Fibroblast of skin of scalp (primary cell): ENCODE measurements around the gene E4F1.
"Not testable (repeated sequence)": the region's sequence is repeated elsewhere in the genome, so short reads cannot be mapped to it uniquely, and the experiment has no call there.

Experiments
- DNase-seq: peaks from one replicate; pipeline ENCODE4 v3.0.0-alpha.2; 2013

The E4F1 gene

DNA sequence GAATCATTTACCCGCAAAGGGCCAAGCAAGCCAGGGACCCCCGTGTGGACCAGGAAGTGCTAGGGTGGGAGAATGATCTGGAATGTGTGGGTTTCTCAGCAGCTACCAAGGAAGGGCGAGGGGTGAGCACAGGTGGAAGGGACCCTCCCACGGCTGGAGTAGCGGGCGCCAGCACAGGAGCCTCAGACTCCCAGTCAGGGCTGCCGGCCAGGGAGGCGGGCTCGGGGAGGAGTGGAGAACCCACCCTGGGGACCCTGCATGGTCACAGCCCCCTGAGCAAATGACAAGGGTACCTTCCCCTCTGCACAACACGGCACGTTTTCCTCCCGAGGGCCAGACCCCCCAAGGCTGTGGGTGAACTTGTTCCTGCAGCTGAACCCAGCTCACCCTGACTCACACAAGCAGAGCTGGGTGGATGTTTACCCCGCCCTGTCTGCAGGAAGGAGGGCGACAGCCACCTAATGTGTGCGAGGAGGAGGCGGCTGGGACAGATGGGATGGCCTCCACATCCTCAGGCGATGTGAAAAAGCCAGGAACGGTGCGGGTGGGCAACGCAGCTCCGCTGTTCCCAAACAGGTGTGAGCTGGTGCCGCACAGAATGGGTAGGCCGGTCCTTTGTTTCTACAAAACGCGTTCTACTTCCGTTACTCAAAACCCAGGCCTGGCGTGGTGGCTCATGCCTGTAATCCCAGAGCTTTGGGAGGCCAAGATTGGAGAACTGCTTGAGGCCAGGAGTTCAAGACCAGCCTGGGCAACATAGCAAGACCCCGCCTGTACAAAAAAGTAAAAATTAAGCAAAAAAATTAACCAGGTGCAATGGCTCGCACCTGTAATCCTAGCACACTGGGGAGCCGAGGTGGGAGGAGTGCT, 21.8 kb downstream of the E4F1 start:
- DNase-seq, result no peak

DNA sequence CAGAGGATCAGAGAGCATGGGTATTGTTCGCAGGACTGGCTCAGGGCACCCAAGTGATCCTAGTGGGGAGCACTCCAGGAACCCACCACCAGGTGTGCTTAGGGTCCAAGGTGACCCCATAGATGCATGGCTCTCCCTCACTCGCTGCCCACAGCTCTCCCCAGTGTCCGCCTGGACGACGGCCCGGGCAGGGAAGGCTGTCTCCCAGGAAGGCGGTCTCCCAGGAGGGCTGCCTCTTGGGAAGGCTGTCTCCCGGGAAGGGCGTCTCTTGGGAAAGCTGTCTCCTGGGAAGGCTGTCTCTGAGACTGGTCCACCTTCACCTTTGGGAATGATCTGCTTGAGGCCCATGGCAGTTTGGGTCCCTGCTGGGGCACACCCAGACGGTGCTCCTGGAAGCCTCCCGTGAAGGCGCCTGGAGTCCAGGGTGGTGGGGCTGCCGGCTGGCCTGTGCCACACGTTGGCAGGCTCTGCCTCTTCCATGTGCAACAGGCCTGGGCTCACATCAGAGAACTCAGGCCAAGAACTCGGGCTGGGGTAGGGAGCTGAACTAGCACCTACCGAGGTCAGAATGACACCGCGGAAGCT, 23.0 kb downstream of the E4F1 start:
- DNase-seq, result no peak

DNA sequence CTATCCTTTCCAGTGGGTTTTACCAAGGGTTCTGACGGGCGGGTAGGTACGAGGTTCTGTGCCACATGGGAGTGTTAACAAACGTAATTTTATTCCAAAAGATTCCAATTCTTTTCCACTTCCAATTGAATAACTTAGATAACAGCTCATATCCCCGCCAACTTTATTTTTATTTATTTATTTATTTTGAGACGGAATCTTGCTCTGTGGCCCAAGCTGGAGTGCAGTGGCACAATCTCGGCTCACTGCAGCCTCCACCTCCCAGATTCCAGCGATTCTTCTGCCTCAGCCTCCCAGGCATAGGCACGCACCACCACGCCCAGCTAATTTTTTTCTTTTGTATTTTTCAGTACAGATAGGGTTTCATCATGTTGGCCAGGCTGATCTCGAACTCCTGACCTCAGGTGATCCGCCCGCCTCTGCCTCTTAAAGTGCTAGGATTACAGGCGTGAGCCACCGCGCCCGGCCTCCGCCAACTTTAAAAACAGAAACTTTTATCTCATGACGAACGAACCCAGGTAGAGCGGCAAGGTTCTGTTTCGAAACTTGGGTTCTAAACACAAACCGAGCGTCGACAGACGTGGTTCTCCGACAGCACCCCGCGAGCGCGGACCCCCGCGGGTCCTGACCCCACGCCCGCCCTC, 27.4 kb downstream of the E4F1 start:
- peak; percentile 22 for DNase-seq

DNA sequence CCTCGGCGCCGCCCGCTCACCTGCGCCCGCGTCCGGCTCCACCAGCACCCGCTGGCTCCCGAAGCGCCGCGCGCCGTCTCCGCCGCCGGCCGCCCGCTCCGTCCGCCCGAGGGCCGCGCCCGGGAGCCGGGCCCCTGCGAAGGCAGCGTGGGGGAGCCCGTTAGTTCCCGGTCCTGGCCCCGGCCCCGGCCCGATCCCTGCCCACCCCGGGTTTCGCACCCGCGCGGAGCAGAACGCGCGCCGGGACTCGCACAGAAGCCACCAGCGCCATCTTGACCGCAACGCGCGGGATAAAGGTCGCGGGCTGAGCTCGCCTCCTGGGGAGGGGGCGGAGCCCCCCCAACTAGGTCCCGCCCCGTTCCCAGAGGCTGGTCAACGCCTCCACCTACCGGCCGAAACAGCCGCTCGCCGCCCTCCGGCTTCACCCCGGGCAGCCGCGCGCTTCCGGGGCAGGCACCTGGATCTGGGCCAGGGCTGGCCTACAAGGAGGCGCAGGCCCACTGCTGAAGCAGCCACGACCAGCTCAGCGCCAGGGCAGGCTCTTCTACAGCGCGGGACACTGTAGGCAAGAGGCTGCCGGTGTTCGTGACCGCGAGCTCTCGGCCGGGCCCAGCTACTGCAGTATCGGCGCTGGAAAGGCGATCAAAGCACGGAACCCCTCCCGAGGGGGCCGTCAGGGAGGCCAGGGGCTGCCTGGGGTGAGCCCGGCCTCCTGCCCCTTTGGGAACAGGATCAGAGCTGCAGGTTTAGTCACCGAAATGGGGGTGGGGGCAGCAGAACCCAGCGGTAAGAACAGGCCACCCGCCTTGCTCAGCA, 28.1 kb downstream of the E4F1 start, which contains the start of gene ECI1:
TSS of gene ECI1 (minus strand) at position 292 of the 816 bp plus-strand sequence. CDS start at position 271, 21 bp downstream.
- peak; percentile 94 for DNase-seq

DNA sequence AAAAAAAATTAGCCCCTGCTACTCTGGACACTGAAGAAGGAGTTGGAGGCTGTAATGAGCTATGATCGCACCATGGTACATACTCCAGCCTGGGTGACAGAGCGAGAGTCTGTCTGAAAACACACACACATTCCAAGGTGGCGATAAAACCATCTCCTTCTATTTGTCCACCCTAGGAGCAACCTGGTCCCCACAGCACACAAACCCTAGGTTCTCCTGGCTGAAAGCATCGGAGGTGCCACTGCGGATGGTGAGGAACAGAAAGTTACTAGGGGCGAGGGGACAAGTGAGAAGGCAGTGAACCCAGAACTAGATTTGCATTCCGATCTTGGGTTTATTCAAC, 29.4 kb downstream of the E4F1 start:
- no peak for DNase-seq

DNA sequence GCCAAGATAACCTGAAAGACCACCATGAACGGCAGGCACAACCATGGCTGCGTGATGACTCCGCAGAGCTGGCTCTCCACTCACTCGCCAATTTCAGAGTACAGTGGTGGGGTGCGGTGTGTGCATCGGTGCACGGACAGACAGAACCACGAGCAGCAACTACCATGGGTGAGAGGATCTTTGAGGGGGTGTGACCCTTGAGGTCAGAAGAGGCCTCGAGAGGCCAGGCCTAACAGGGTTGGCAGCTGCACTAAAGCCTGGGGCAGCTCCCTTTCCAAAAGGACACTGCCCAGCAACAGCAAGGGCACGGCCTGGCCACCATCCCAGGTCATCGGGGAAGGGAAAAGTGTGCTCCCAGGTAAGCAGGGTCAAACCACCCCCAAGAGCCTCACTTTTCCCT, 29.9 kb downstream of the E4F1 start:
- DNase-seq, result no peak

DNA sequence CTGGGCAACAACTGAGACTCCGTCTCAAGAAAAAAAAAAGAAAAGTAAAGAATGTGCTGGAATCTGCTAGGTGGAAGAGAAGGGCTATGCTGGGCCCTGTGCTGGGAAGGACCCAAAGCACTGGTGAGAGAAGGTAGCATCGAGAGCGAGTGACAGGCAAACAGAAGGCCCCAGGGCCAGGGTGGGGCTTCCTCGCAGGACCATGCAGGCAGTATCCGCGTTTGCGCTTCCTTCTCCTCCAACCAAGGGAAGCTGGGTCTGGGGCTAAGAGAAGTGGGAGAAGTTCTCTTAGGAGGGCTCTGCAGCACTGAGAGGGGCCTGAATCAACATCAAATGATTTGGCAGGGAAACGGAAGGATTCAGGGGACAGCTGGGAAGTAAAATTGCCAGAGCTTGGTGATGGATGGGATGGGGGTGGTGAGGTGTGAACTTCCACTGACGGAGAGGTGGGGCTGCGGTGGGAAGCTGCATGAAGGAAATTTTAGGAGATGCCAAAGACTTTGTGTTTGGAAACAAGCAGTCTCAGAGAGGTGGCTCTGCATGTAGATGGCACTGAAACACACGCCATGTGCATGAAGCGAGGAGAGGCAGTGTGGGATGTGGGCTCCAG, 33.2 kb downstream of the E4F1 start:
- DNase-seq, result no peak

DNA sequence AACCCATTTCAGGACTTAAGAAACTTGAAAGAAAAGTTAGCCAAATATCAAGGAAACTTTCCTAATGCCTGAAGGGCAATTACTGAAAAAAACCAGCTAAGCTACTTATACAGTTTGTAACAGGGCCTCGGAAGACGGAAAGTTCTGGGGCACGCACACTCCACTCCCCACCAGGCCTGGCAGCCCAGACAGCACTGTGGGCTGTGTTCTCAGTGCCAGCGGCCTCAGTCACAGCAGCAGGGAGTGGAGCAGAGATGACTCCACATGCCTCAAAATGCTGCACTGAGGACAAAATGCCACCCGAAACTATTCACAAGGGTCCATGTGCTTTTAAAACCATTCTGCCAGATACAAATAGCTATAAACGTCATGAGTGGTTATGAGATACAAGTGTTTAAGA, 34.3 kb downstream of the E4F1 start:
- DNase-seq, result no peak

DNA sequence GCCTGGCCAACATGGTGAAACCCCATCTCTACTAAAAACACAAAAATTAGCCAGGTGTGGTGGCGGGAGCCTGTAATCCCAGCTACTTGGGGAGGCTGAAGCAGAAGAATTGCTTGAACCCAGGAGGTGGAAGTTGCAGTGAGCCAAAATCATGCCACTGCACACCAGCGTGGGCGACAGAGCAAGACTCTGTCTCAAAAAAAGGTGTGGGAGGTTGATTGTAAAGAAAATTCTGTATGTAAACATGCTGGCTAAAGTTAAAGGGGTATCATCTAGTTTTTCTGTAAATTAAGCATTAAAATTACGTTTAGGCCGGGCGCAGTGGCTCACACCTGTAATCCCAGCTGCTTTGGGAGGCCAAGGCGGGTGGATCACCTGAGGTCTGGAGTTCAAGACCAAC, 35.1 kb downstream of the E4F1 start:
- DNase-seq, result not testable (repeated sequence)

DNA sequence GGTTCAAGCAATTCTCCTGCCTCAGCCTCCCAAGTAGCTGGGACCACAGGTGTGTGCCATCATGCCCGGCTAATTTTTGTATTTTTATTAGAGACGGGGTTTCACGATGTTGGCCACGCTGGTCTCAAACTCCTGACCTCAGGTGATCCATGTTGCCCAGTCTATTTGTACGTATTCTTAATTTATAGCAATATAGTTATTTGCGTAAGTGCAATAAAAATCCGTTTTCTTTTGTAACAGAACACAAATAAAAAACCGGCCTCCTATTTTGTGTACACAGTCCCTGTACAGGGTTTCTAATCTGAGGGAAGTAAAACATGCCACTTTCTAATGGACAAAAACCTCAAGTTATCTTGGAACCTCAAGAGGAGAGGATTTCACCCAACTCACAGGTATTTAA, 36.9 kb downstream of the E4F1 start:
- no peak for DNase-seq

DNA sequence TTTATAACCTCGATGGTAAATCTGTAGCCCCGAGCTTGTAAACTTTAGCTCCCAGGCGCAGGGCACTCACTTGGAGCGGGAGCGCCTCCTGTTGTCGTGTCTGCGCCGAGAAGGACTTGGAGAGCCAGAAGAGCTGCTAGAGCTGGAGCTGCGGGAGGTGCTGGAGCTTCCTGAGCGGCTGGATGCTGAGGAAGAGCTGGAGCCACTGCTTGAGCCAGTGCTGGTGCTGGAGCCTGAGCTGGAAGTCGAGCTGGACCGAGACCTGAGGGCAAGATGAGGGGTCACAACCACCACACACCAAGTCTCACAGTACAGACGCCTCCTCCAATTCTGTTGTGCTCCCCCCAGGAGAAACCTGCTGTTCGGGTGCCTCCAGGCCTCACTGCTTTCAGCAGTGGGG, 39.6 kb downstream of the E4F1 start:
- not testable (repeated sequence) for DNase-seq

DNA sequence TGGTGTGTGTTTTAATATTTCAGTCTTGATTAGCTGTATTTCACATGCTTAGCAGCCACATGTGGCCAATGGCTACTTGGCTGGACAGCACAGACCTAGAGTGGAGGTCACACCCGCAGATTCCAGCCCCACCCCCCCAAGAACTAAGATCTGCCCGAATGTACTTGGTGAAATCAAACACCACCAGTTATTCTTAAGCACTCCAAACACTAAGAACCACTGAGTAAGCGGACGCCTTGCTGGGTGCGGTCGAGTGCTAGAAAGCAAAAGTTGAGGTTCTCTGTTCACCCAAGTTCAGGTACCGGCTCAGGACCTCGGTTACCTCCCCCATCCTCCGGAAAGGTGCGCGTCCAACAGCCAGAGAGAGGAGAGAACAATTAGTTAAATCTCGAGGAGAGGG, 43.5 kb downstream of the E4F1 start:
- DNase-seq, result not testable (repeated sequence)

DNA sequence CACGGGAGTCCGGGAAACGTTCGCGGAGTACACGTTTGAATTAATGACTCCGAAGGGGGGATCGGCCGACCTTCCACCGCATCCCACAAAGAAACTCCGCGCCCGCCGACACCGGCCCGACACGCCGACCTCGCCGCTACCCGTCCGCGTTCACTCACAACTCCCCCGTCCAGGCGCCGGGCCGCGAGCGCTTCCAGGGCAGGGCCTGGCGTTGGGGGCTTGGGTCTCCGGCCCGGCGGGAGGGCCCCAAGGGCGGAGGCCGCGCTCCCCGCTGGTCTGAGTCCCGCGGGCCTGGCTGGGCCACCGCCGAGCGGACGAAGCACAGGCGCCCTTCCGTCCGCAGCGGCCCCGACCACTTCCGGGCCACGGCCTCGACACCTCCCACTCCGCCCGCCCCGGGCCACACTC, 44.1 kb downstream of the E4F1 start:
- DNase-seq, result not testable (repeated sequence)

DNA sequence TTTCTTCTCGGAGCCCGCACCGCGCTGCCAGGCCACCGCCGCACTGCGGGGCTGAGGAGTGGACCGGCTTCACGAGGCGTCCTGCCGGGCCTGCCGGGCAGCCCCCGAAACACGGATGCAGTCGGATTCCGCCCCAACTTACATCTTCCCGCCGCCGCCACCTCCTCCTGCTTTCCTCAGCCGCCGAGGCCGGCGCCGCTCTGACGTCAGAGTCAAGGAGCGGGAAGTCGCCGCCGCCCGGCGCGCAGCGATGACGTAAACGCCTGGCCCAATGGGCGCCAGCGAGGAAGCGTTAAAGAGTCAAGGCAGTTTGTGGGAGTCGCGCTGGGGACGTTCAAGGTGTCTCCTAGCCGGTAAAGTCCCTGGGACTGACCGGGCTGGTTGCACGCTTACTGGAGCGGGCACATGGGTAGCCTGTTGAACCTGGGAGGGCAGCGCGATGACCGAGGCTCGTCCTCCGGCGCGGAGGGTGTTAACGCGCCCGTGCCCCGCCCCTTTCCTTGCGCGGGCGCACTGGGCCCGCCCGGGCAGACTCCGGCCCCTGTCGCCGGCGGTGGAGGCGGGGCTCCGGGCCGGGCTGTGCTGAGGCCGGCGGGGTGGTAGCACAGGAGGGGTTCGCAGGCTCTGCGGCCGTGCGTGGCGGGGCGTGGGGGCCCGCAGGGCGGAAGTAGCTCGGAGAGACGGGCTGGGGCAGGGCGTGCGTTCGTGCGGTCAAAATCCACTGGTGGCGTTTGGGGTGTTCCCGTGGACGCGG, 44.7 kb downstream of the E4F1 start, which contains the start of gene RNPS1:
TSS of gene RNPS1 (minus strand) at position 214 of the 754 bp plus-strand sequence. CDS start 3,483 bp downstream, outside the sequence.
- peak; percentile 96 for DNase-seq

DNA sequence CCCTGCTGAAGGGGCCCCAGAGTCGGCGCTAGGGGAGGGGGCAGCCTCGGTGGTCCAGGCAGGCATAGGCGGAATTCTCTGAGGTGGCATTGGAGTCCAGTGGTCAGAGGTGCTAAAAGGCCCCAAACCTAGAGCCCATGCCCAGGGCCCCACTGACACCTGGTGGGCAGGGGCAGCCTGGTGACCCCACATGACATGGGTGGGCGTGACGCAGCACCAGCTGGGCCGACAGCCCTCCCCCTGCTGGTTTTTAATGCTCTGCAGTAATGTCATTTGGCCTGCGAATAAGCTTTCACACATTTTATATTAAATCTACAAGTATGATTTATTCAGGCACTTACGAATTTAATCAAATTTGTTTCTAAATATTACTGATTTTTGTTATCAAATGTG, 46.7 kb downstream of the E4F1 start:
- no peak for DNase-seq

DNA sequence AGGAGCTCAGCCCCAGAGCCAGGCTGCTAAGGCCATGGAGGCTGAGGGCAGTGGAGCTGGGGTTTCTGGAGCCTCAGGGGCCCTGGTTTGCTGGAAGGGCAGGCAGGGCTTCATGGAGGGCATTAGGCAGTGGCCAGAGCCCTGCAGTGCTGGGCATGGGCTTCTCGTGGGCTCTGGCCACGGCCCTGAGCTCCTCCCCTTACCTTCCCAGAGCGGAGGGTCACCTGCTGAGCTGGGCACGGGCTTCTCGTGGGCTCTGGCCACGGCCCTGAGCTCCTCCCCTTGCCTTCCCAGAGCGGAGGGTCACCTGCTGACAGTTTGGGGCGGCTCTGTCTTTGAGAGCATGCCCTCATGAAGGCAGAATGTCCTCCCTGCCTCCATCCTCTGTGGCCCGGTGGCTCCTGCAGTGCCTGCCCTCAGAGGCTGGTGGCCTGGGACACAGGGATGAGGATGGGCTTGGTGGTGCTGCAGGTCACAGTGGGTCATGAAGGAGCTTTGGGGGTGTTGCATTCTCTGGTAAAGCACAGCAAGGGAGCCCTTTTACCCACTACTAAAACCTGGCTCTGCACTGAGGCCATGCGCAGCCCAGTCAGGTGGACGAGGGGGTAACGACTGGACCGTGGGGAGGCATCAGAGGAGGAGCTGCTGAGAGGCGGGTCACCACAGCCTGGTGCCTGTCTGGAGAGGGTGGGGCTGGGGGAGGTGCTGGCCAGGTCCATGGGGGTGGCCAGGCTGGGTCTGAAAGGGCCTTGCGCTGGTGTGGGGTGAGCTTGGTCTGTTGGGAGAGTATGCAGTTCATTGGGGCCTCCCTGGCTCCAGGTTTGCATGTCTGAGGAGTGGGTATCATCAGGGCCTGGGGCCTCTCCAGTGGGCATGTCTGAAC, 47.4 kb downstream of the E4F1 start:
- DNase-seq, result no peak

DNA sequence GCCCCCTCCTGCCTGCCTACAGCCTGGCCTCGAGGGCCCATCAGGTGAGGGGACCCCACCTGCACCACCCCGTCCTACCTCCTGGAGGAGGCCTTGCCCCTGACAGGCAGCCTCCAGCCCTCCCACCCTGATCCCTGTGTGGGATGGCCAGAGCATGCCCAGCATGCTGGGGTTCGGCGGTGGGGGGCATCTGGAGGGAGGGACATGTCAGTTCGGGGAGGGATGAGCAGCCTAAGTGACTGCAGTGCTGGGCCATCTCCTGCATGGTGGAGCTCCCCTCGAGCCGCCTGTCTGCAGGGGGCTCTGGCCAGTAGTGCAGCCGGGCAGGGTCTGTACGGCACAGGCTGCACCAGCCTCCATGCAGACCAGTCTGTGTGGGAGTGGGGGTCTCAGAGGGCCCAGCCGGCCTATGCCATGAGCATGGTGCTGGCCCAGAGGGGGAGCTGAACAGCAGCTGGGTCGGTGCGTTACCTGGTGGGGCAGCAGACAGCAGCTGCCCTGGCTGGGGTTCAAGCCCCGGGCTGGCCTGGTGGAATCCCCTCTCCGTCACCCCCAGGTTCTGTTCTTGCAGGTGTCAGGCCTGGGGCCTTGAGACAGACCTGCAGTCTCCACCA, 48.6 kb downstream of the E4F1 start:
- DNase-seq, result no peak

DNA sequence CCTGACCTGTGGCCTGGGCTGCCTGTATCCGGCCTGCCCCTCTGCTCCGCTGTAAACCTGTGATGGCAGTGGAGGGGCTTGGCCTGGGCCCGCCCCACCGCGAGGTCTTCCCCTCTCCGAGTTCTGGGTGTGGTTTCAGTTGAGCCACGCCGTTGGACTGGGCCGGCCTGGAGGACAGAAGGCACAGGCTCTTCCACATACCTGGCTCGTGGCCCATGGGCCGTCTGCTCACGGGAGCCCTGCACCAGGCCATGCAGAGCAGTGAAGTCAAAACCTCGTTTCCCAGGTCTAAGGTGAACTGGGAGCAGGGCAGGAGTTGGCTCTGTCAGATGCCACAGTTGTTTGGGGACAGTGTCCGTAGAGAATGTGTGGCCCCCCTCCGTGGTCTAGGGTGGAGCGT, 50.1 kb downstream of the E4F1 start:
- DNase-seq, result no peak

DNA sequence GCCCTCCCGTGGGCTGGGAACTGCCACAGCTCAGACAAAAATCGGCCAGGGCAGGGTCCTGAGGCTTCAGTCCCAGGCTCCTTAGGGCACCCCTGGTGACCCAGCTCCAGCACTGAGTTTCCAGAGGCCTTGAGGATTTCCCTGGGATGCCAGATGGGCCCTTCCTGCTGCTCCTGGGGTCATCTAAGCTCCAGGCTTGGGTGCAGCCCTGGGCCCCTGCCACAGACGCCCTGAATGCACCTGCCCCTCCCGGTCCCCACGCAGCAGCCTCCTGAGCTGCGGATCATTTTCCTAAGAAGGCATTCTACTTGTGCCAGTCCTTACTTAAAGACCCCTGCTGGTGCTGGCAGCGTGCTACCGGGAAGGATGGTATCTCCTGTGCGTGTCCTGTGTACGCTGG, 50.5 kb downstream of the E4F1 start:
- DNase-seq, result no peak
